H4 (cell line): Measurements from ENCODE around the gene EPHB2. TPM values are rescaled to one million over a fixed set of nuclear protein-coding genes. Genes with fewer than 3 reads are reported as not detected.

Source experiments
- DNase-seq: peaks from one replicate; pipeline ENCODE4 v3.0.0-alpha.2; 2015; ENCODE audit warnings: low spot score
- total RNA-seq: library from RNA; depleted of rRNA; stranded (reverse); fragments of >200 nt; shearing (Covaris generic); gene quantifications from 2 replicates; pipeline ENCODE4 v1.2.3, GENCODE V29; 2014

Gene EPHB2
- total RNA-seq, 1 experiment from 2014 or later, result 70.9 TPM

DNA sequence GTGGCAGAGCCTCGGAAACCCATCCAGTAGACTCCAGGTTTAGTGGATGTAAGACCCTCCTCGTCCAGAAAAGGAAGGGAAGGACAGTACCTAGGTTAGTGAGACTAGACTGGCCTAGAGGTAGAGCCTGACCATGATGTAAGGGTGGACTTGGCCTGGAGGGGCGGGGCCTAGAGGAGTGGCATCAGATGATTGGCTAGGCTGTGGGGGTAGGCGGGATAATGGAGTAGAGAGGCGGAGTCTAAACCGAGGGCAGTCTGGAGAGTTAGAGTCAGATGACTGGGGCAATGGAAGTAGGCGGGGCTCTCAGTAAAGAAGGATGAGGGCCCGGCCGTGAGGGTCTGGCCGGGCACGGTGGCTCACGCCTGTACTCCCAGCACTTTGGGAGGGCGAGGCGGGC is 70.1 kb downstream of the EPHB2 start:
- DNase-seq, result peak; percentile 13

DNA sequence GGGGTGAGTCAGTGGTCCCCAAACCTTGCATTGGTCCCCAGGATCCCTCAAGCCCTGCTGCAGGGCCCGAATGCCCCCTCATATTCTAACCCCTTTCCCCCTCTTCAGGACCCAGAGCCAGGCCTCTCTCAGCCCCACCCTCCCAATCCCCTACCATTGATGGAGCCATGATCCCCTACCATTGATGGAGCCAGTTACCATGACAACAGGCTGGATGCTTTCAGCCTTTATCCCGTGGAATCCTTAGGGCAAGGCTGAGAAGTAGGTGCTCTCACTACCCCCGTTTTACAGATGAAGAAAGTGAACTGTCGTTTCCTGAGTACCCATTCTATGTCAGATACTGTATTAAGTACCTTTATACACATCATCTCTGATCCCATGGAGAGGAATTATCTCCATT is 70.8 kb downstream of the EPHB2 start:
- DNase-seq, result no peak

GRCh38 chr1:22782406-22782805 is 71.8 kb downstream of the EPHB2 start:
- DNase-seq, result no peak

GRCh38 chr1:22784317-22784716 is 73.7 kb downstream of the EPHB2 start:
- no peak for DNase-seq

GRCh38 chr1:22784737-22785136 is 74.1 kb downstream of the EPHB2 start:
- DNase-seq, result no peak

DNA sequence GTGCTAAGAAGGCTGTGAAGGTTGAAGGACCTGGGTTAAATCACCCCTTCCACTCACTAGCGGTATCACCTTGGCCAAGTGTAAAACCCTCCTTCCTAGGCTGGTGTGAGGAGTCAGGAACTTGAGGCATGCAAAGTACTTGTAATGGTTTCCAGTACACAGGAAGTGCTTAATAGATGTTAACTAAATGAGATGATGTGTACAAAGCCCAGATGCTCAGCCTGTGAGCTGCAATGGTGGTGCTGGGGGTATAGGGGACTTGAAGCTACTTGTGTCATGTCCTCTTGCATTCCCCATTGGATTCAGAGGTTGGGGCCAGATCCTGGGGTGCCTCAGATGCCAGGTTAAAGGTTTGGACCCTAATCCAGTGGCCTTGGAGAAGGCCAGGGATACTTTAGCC is 75.5 kb downstream of the EPHB2 start:
- no peak for DNase-seq

GRCh38 chr1:22786719-22787489 is 76.3 kb downstream of the EPHB2 start:
- no peak for DNase-seq

- DNase-seq, result no peak
These were observed 77.0 kb downstream of the EPHB2 start for GRCh38 chr1:22787636-22788035.

GRCh38 chr1:22788254-22788661 is 77.6 kb downstream of the EPHB2 start:
- DNase-seq, result no peak

DNA sequence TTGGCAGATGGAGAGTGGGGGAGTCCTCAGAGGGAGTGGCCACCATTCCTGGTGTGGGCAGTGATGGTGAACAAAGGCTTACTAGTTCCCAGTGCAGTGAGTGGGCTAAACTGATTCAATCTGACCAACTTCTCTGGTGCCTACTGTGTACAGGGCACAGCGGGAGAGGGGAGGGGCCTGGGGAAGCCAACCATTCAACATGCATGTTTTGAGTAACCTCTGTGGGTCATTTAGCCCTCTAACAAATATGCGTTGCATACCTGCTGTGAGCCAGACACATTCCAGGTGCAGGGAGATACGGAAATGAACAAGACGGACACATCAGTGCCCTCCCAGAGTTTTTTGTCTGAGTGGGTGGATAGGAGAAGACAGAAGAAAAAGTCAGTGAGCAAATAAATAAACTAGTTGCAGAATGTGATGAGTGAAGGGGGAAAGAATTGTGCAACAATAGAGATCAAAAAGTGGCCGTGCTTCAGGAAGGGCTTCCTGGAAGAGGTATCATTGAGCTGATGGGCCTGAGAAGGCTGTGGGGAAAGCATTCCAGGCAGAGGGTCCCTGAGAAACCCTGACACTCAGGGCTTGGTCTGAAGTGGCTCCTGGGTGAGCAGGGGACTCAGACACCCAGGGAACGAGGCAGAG is 78.8 kb downstream of the EPHB2 start:
- DNase-seq, result no peak

DNA sequence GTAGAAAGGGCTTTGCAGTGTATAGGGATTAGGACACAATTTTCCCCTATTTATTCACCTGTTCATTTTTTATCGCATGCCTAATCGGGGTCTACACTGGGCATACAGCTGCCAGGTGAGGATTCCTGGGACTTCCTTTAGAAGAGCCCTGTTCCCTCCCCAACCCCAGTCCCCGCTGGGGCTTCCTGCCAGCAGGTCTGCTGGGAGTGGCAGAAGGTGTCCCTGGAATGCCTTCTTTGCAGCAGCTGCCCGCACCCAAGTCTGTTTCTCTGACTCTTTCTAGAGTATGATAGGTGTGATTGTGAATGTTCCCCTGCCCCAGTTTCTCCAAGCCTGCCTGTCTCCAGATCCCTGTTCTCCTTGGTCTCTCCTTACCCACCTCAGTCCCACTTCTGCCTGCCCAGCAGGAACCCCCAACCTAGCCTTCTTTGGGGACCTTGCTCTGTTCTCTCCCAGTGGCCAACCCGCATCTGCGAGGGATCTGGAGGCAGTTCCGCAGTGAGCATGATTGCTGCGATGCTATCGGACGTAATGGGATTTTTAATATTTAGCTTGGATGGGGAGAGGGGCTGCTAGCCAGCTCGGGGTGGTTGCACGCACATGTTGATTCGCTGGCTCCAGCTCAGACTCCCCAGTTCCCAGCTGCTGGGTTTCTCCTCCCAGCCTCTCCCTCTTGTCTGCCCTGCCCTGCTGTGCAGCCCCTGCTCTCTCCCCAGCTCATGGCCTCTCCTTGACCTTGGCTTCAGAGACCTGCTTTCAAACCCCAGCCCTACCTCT is 79.8 kb downstream of the EPHB2 start:
- DNase-seq, result no peak

DNA sequence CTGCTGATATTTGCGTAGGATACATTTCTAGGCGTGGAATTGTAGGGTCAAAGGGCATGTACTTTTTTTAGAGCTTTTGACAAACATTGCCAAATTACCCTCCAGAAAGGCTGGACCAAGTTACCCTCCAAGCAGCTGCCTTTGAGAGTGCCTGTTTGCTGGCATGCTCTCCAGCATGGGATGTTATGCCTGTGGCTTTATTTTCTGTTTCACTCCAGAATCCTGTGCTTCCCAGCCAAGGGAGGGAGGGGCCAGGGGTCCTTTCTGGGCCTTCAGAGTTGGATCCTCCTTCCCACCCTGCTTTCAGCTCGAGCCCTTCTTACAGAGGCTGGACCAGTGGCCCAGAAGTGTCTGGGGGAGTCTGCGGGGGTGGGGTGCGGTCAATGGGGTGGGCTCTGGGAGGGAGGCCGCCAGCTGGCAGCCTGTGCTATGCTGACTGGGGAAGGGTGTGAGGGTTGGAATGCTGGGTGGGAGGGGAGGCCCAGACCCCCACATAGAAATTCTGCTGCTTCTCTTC is 81.2 kb downstream of the EPHB2 start:
- DNase-seq, result no peak

DNA sequence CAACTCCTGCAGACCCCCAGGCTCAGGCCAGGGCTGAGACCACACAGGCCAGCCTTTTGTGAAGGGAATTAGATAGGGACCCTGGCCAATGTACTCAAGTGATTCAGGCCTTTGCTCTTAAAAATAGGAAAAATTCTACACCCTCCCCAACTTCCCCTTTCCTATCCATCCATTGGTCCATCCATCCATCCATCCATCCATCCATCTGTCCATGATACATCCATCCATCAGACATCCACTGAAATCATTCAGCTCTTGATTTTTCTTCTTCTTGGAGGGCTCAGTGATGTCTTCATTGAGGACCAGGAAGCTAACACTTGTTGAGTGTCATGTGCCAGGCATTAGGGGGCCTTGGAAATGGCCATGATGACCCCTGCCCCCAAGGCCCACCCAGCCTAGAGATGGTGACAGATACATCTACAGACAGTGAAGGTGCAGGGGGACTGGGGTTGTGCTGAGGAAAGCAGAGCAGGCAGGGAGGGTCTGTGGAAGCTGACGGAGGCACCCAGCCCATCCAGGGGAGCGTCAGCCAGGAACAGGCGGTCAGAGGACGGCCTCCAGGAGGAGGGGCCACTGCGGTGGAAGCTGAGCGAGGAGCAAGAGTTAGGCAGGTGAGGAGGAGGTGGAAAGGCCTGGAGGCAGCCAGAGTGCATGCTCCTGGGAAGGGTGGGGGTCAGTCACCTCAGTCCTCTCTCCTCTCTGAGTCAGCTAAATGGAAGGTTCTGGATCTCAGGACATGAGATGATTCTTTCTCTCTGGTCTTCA is 81.9 kb downstream of the EPHB2 start:
- DNase-seq, result no peak

- no peak for DNase-seq
These were observed 83.0 kb downstream of the EPHB2 start for GRCh38 chr1:22793647-22794046.

- DNase-seq, result no peak
These were observed 84.2 kb downstream of the EPHB2 start for GRCh38 chr1:22794647-22795365.

DNA sequence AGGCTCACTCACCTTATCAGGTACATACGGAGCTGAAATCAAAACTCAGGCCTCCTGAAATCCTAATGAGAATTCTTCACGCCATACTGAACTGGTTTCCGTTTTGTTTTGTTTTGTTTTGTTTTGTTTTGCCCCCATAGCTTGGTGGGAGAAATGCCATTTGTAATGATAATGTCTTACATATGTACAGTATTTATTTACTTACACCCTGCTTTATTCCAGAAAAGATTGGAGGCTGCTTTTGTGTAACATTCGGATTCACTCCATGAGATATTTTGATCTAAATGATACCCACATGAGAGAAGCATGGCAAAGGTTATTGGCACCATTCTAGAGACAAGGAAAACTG is 84.7 kb downstream of the EPHB2 start:
- no peak for DNase-seq

GRCh38 chr1:22796642-22797041 is 86.0 kb downstream of the EPHB2 start:
- DNase-seq, result no peak

GRCh38 chr1:22798083-22798482 is 87.4 kb downstream of the EPHB2 start:
- no peak for DNase-seq

DNA sequence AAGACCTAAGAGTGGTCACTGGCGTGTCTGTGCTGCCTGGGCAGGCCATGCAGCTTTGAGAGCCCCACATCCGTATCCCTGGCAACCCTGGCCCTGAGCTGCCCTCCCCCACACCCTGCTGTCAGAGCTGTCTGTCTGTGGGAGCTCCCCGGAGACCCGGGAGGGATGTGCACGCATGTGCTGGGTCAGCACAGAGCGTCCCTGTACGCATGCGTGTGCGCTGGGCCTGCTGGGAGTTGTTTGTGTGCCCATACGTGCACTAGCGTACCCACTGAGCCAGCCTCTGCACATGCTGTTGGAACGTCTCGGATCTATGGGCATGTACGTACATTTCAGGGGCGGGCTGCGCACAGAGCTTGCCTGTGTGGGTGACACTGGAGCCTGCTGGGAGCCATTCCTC is 89.3 kb downstream of the EPHB2 start:
- no peak for DNase-seq

GRCh38 chr1:22800629-22801028 is 90.0 kb downstream of the EPHB2 start:
- DNase-seq, result no peak

DNA sequence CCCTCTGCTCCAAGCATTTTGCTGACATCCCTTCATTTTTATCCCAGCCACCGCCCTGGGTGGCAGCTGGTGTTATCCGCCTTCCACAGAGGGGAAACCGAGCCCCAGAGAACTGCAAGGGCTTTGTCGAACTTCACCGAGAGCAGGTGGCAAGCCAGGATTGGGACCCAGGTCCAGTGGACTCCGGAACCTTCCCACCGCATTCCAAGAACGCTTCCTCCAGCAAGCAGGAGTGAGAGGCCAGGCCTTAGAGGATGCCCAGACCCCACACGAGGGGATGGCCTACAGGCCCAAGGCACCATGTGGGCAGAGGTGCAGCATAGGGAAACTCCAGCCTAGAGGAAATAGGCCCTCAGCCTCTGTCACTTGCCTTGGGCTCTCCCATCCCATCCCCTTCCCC is 90.7 kb downstream of the EPHB2 start:
- no peak for DNase-seq
